DOHH2 (cell line): ENCODE data around the gene RAP2B.

ENCODE experiments used
- EZH2phosphoT487 ChIP-seq: fragments of 200-600 bp; sonication (generic); IDR thresholded peaks from 2 replicates; pipeline ENCODE4 v1.6.1; 2017; ENCODE audit warnings: borderline replicate concordance, mild to moderate bottlenecking, antibody characterized with exemption, low read length, moderate library complexity, mixed read lengths
- TF ChIP-seq, protein P1 (sequence below): fragments of 200-600 bp; sonication (generic); IDR thresholded peaks from one replicate; pipeline ENCODE4 v1.5.1; 2014; ENCODE audit warnings: antibody characterized with exemption, mild to moderate bottlenecking, low read depth, low read length; ENCODE audit not compliant: poor library complexity, severe bottlenecking

- TF ChIP-seq, protein P1, sequence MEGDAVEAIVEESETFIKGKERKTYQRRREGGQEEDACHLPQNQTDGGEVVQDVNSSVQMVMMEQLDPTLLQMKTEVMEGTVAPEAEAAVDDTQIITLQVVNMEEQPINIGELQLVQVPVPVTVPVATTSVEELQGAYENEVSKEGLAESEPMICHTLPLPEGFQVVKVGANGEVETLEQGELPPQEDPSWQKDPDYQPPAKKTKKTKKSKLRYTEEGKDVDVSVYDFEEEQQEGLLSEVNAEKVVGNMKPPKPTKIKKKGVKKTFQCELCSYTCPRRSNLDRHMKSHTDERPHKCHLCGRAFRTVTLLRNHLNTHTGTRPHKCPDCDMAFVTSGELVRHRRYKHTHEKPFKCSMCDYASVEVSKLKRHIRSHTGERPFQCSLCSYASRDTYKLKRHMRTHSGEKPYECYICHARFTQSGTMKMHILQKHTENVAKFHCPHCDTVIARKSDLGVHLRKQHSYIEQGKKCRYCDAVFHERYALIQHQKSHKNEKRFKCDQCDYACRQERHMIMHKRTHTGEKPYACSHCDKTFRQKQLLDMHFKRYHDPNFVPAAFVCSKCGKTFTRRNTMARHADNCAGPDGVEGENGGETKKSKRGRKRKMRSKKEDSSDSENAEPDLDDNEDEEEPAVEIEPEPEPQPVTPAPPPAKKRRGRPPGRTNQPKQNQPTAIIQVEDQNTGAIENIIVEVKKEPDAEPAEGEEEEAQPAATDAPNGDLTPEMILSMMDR: no peak
- no peak for TF ChIP-seq EZH2phosphoT487
These were observed 34.2 kb upstream of the RAP2B start for GRCh38 chr3:153127788-153128187.
